ENCODE measurements around the gene CRIP2.

CRIP2 gene

GRCh38 chr14:105500036-105500725, 25.6 kb downstream of the CRIP2 start:
- no peak for TF ChIP-seq REST (IDR thresholded peaks at IDR 0.05; ENCODE audit: low read depth)
- no peak for TF ChIP-seq EP300 (IDR thresholded peaks at IDR 0.05; ENCODE audit: borderline replicate concordance)
- TF ChIP-seq NFIC (IDR thresholded peaks at IDR 0.05) = no peak
- TF ChIP-seq TEAD4 (IDR thresholded peaks at IDR 0.05) = no peak
- no peak for TF ChIP-seq CEBPB (IDR thresholded peaks at IDR 0.05)
- no peak for TF ChIP-seq MAX (IDR thresholded peaks at IDR 0.05)
- no peak for TF ChIP-seq TCF12 (IDR thresholded peaks at IDR 0.05; ENCODE audit: low read depth)
- no peak for TF ChIP-seq ZBTB7A (IDR thresholded peaks at IDR 0.05; ENCODE audit: low read depth)
- TF ChIP-seq USF1 (IDR thresholded peaks at IDR 0.05) = no peak
- no peak for TF ChIP-seq TAF1 (IDR thresholded peaks at IDR 0.05; ENCODE audit: low read depth)
- no peak for TF ChIP-seq FOXM1 (IDR thresholded peaks at IDR 0.05; ENCODE audit: borderline replicate concordance, low read depth)
- no peak for TF ChIP-seq YY1 (IDR thresholded peaks at IDR 0.05; ENCODE audit: low read depth)

GRCh38 chr14:105500726-105501101, 26.1 kb downstream of the CRIP2 start:
- TF ChIP-seq FOXM1 (IDR thresholded peaks at IDR 0.05; ENCODE audit: borderline replicate concordance, low read depth) (no peak), MAX (IDR thresholded peaks at IDR 0.05) (no peak), NFIC (IDR thresholded peaks at IDR 0.05) (no peak), CEBPB (IDR thresholded peaks at IDR 0.05) (no peak), EP300 (IDR thresholded peaks at IDR 0.05; ENCODE audit: borderline replicate concordance) (no peak), RAD21 (IDR thresholded peaks at IDR 0.05; ENCODE audit: low read depth) (no peak), CREB1 (IDR thresholded peaks at IDR 0.05; ENCODE audit: low read depth) (no peak), EGR1 (IDR thresholded peaks at IDR 0.05) (no peak), TAF1 (IDR thresholded peaks at IDR 0.05; ENCODE audit: low read depth) (no peak), ZBTB7A (IDR thresholded peaks at IDR 0.05; ENCODE audit: low read depth) (no peak), YY1 (IDR thresholded peaks at IDR 0.05; ENCODE audit: low read depth) (no peak), REST (IDR thresholded peaks at IDR 0.05; ENCODE audit: low read depth) (no peak), TCF12 (IDR thresholded peaks at IDR 0.05; ENCODE audit: low read depth) (no peak), USF1 (IDR thresholded peaks at IDR 0.05) (no peak), TEAD4 (IDR thresholded peaks at IDR 0.05) (no peak)

GRCh38 chr14:105501504-105502291, 27.1 kb downstream of the CRIP2 start:
- TF ChIP-seq YY1 (IDR thresholded peaks at IDR 0.05; ENCODE audit: low read depth) = no peak
- no peak for TF ChIP-seq EGR1 (IDR thresholded peaks at IDR 0.05)
- TF ChIP-seq CREB1 (IDR thresholded peaks at IDR 0.05; ENCODE audit: low read depth) = no peak
- TF ChIP-seq MAX (IDR thresholded peaks at IDR 0.05) = no peak
- TF ChIP-seq FOXM1 (IDR thresholded peaks at IDR 0.05; ENCODE audit: borderline replicate concordance, low read depth) = no peak
- TF ChIP-seq TEAD4 (IDR thresholded peaks at IDR 0.05) = no peak
- TF ChIP-seq TCF12 (IDR thresholded peaks at IDR 0.05; ENCODE audit: low read depth) = no peak
- no peak for TF ChIP-seq USF1 (IDR thresholded peaks at IDR 0.05)
- TF ChIP-seq ZBTB7A (IDR thresholded peaks at IDR 0.05; ENCODE audit: low read depth) = no peak
- no peak for TF ChIP-seq EP300 (IDR thresholded peaks at IDR 0.05; ENCODE audit: borderline replicate concordance)
- TF ChIP-seq RAD21 (IDR thresholded peaks at IDR 0.05; ENCODE audit: low read depth) = no peak
- TF ChIP-seq NFIC (IDR thresholded peaks at IDR 0.05) = no peak
- no peak for TF ChIP-seq TAF1 (IDR thresholded peaks at IDR 0.05; ENCODE audit: low read depth)
- no peak for TF ChIP-seq REST (IDR thresholded peaks at IDR 0.05; ENCODE audit: low read depth)

Measured in Ishikawa (cell line).